HG03135 (cell line): Measurements from ENCODE around the gene AMFR.

Experiments used
- ATAC-seq: cut with Tn5 transposase; IDR thresholded peaks from one replicate; pipeline ENCODE4 v1.9.1; 2021; ENCODE audit warnings: mild to moderate bottlenecking, moderate library complexity; ENCODE audit not compliant: unreplicated experiment

AMFR gene

DNA sequence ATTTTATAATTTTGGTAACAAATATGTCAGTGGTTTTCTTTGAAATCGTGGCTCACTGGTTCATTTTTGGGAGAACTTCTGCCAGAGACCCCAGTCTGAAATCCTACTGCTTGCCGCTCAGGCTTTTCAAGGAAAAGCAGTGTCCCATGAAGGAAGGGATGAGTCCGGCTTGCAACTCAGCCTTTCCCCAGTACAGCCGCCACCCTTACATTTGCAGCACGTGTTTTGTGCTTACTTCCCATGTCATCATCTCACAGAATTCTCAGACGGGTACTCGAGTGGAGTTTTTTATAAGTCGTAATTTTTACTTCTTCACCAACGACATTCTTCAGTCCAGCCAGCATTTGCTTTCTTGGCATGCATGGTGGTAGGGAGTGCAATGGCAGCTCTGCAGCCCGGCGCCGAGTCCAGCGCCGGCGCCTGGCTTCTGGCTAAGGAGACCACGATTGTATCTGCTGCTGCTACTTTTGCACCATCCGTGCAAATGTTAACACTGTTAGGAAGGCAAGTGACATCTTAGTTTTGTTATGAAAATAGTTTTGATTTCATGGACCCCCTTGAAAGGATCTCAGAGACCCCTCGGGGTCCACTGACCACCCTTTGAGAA, 111.0 kb downstream of the AMFR start:
- ATAC-seq: no peak

DNA sequence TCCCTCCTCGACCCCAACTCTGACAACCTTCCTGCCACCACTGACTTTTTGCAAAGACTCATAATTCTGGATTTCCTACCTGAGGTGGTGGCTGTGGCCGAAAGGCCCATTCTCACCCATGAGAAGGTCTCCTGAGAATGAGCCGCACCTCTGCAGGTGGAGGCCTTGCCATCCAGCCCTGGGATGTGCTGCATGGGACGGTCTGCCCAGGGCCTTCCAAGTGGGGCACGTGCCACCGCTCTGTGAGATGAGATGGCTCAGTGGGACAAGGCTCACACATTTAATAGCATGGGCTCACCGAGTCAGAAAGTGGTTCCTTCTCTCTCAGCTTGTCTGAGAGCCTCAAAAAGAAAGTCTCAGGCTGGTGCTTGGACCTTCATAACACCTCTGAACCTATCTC, 112.8 kb downstream of the AMFR start:
- no peak for ATAC-seq

DNA sequence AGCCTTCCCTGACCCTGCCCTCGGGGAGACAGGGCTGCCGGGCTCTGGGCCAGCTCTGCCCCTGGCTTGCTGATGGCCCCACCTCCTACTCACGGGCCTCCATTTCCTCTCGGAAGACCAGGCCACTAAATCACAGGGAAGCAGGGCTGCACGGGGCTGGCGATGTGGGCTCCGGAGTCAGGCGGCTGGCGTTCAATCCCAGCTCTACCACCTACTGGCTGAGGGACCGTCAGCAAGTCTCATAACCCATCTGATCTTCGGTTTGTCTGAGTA, 113.4 kb downstream of the AMFR start:
- no peak for ATAC-seq
